WERI-Rb-1 (cell line): Measurements from ENCODE around the gene CRISP1.

Experiments used
- DNase-seq: peaks from one replicate; pipeline ENCODE4 v3.0.0-alpha.2; 2020
- H3K27ac ChIP-seq: fragments of 250-450 bp; sonication (Bioruptor Pico); 2 replicates; pipeline ENCODE4 v1.5.1; 2020; ENCODE audit warnings: mild to moderate bottlenecking, moderate library complexity
- H3K27me3 ChIP-seq: fragments of 250-450 bp; sonication (Bioruptor Pico); 2 replicates; pipeline ENCODE4 v1.5.1; 2021; ENCODE audit warnings: mild to moderate bottlenecking, low read depth, moderate library complexity; ENCODE audit not compliant: insufficient read depth, severe bottlenecking
- H3K36me3 ChIP-seq: fragments of 250-450 bp; sonication (Bioruptor Pico); 2 replicates; pipeline ENCODE4 v1.5.1; 2020; ENCODE audit warnings: mild to moderate bottlenecking, moderate library complexity
- H3K4me3 ChIP-seq: 2 replicates; pipeline ENCODE4 v1.5.1; 2011; ENCODE audit warnings: low read depth, mild to moderate bottlenecking, control low read depth, low read length
- H3K9me3 ChIP-seq: fragments of 250-450 bp; sonication (Bioruptor Pico); 2 replicates; pipeline ENCODE4 v1.5.1; 2021; ENCODE audit warnings: mild to moderate bottlenecking, moderate library complexity; ENCODE audit not compliant: severe bottlenecking
- TF ChIP-seq, protein P1 (sequence below): IDR thresholded peaks from 2 replicates; pipeline ENCODE4 v1.5.1; 2011; ENCODE audit warnings: low read depth, mild to moderate bottlenecking, control low read depth, inconsistent platforms, low read length

Gene CRISP1

DNA sequence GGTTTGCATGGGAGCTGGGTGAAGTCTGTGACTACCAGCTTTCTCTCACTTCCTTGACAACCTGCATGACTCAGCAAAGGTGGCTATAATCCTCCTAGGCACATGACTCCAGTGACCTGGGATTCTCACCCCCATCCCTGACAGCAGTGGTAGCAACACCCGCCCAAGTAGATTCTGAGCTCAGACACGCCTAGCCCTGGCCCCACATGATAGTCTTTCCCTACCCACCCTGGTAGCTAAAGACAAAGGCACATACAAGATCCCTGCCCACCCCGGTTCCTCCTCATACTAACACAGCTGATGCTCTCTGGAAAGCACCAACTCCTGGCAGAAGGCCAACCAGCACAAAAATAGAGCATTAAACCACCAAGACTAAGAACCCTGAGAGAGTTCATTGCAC is 25.9 kb upstream of the CRISP1 start:
- no peak for DNase-seq
- no peaks in the 10 kb centered on the region for H3K27me3 ChIP-seq
- no peaks in the 10 kb centered on the region for H3K36me3 ChIP-seq
- TF ChIP-seq, protein P1, sequence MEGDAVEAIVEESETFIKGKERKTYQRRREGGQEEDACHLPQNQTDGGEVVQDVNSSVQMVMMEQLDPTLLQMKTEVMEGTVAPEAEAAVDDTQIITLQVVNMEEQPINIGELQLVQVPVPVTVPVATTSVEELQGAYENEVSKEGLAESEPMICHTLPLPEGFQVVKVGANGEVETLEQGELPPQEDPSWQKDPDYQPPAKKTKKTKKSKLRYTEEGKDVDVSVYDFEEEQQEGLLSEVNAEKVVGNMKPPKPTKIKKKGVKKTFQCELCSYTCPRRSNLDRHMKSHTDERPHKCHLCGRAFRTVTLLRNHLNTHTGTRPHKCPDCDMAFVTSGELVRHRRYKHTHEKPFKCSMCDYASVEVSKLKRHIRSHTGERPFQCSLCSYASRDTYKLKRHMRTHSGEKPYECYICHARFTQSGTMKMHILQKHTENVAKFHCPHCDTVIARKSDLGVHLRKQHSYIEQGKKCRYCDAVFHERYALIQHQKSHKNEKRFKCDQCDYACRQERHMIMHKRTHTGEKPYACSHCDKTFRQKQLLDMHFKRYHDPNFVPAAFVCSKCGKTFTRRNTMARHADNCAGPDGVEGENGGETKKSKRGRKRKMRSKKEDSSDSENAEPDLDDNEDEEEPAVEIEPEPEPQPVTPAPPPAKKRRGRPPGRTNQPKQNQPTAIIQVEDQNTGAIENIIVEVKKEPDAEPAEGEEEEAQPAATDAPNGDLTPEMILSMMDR: no peak
- no peak overlapping the region for H3K27ac ChIP-seq
- peaks cover 20% of the 10 kb centered on the region for H3K9me3 ChIP-seq
- H3K4me3 ChIP-seq: no peak overlapping the region

DNA sequence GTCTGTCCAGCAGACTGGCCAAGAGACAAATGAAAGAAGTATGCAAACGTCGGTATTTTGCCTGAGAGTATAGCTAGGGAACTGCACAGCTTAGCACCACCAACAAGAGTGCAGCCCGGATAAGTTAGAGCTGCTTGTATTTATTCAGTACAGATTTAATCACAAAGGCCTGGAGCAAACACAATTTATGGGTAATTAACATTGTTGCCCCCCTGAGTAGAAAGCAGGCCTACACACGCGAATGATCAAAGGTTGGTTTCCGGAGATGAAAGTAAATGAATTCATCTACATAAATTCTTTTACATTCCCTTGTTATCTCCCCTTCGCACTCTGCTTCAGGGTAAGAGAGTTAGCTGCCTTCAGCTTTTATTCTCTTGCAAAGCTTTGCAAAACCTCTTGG is 24.7 kb upstream of the CRISP1 start:
- TF ChIP-seq, protein P1: no peak
- Histone ChIP-seq H3K9me3 (peaks cover 19% of the 10 kb centered on the region), H3K27ac (no peak overlapping the region), H3K27me3 (no peaks in the 10 kb centered on the region), H3K4me3 (no peak overlapping the region), H3K36me3 (no peaks in the 10 kb centered on the region)
- DNase-seq: no peak

DNA sequence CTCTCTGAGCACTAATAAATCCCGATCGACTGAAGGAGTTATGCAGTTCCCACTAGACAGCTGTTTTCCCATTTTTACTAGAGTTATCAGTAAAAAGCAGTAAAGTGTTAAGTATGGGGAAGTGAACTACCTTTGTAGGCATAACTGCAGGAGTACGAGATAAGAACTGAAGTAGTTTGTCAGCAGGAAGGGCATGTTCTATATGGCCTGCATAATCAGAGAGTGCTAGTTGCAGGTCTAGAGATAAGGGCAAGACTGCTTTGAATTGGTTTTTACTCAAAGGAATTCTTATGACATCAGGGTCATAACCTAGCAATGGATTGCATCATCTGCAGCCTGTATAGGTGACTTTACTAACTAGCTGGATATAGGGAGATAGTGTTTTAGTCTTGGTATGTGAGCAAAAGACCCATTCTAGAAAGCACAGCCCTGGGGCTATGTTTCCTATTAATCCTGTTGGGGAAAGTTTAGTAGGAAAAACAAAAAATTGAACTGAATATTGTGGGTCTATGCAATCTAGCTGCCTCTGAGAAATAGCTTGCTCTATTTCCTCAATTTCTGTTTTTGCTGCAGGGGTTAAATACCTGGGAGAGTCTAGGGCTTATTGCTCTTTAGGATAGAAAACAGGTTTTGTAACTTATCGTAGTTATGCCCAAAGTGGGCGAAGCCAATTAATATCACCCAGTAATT is 22.6 kb upstream of the CRISP1 start:
- TF ChIP-seq, protein P1: no peak
- H3K9me3 ChIP-seq: peaks cover 7% of the 10 kb centered on the region
- no peak for DNase-seq
- no peaks in the 10 kb centered on the region for H3K27me3 ChIP-seq
- no peak overlapping the region for H3K27ac ChIP-seq
- no peaks in the 10 kb centered on the region for H3K36me3 ChIP-seq
- no peak overlapping the region for H3K4me3 ChIP-seq

DNA sequence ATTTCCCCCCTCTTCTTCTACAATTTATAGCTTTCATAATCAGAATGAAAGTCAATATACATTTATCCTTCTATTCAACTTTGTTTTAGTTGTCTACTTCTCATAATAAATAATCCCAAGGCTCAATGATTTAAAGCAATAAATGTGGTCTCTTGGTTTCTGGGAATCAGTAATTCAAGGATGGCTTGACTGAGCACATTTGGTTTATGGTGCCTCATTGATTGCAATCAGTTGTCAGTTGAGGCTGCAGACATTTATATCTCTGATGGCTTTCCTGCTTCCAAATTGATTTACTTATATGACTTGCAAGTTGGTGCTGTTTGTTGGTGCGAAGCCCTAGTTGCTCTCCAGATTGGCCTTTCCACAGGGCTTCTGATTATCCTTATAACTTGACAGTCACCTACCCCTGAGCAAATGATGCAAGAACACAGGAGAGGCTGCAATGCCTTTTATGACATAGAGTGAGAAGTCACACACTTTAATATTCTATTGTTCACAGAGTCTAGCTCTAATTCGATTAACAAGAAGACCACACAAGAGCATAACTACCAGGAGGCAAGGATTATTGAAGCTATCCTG is 2.7 kb upstream of the CRISP1 start:
- Histone ChIP-seq H3K9me3 (no peaks in the 10 kb centered on the region), H3K27me3 (no peaks in the 10 kb centered on the region), H3K36me3 (no peaks in the 10 kb centered on the region), H3K4me3 (no peak overlapping the region), H3K27ac (no peak overlapping the region)
- DNase-seq: no peak
- TF ChIP-seq, protein P1: no peak

DNA sequence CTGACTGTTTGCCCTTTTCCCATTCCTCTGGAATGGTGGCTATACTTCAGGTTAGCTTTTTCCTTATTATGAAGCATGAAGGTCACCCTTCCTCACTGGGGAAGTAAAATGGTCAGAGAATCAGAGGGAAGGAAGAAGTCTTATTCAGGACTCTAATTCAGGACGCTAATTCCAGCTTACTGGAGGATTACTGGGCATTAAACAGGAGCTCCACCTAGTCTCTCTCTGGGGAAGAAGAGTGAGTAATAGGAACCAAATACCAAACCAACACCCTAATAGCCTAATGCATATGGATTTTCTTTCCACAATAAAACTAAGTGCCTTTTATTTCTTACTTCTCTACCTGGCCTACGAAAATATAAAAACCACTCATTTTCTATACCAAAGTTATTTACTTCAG is 10.1 kb downstream of the CRISP1 start:
- no peaks in the 10 kb centered on the region for H3K36me3 ChIP-seq
- peak overlapping the region; percentile 42 for H3K27ac ChIP-seq
- no peaks in the 10 kb centered on the region for H3K27me3 ChIP-seq
- peak; percentile 71 for DNase-seq
- peaks cover 4% of the 10 kb centered on the region for H3K9me3 ChIP-seq
- TF ChIP-seq, protein P1: no peak
- H3K4me3 ChIP-seq: no peak overlapping the region

DNA sequence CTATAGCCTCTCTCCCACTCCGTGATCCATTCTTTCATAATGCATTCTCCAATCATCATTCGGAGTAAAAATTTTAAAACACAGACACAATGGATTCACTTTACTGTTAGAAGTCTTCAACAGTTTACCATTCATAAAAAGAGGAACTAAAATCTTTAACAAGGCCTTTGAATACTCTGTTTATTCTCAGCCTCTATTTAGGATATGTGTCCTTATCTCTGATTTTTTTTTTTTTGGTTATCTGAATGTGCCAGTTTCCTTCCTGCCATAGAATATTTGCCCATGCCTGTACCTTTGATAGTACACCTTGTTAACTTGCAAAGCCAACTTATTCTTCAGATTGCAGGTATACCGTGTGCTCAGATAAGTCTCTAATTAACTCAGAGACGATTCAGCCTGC is 11.1 kb downstream of the CRISP1 start:
- Histone ChIP-seq H3K27me3 (no peaks in the 10 kb centered on the region), H3K4me3 (no peak overlapping the region), H3K9me3 (no peaks in the 10 kb centered on the region), H3K36me3 (no peaks in the 10 kb centered on the region), H3K27ac (no peak overlapping the region)
- DNase-seq: no peak
- TF ChIP-seq, protein P1: no peak
